ENCODE results near the gene OTOG.

OTOG gene

GRCh38 chr11:17540807-17541206, 6.3 kb upstream of the OTOG start:
- no peak for DNase-seq (ENCODE audit: low read depth, low spot score)

GRCh38 chr11:17541330-17541885, 5.7 kb upstream of the OTOG start:
- no peak for DNase-seq (ENCODE audit: low read depth, low spot score)

GRCh38 chr11:17542249-17542648, 4.8 kb upstream of the OTOG start:
- DNase-seq (ENCODE audit: low read depth, low spot score), result no peak

- no peak for DNase-seq (ENCODE audit: low read depth, low spot score)
Observed at GRCh38 chr11:17543041-17543440, 4.0 kb upstream of the OTOG start.

- DNase-seq (ENCODE audit: low read depth, low spot score), result no peak
Observed at GRCh38 chr11:17543574-17544180, 3.4 kb upstream of the OTOG start.

GRCh38 chr11:17544181-17544622, 2.9 kb upstream of the OTOG start, which contains the start of gene USH1C:
USH1C (minus strand) TSS chr11:17544416; CDS start chr11:17544307, 109 bp downstream.
- DNase-seq (ENCODE audit: low read depth, low spot score), result no peak

GRCh38 chr11:17546240-17546639, 819 bp upstream of the OTOG start:
- DNase-seq (ENCODE audit: low read depth, low spot score), result no peak

- no peak for DNase-seq (ENCODE audit: low read depth, low spot score)
Observed at GRCh38 chr11:17547932-17548331, 873 bp downstream of the OTOG start.

GRCh38 chr11:17548444-17548843, 1.4 kb downstream of the OTOG start:
- DNase-seq (ENCODE audit: low read depth, low spot score), result no peak

- no peak for DNase-seq (ENCODE audit: low read depth, low spot score)
Observed at GRCh38 chr11:17550450-17551346, 3.6 kb downstream of the OTOG start.

GRCh38 chr11:17551347-17552040, 4.4 kb downstream of the OTOG start:
- no peak for DNase-seq (ENCODE audit: low read depth, low spot score)

GRCh38 chr11:17552041-17552355, 4.9 kb downstream of the OTOG start:
- no peak for DNase-seq (ENCODE audit: low read depth, low spot score)

- DNase-seq (ENCODE audit: low read depth, low spot score), result no peak
Observed at GRCh38 chr11:17552392-17553248, 5.6 kb downstream of the OTOG start.

GRCh38 chr11:17553249-17553546, 6.1 kb downstream of the OTOG start:
- DNase-seq (ENCODE audit: low read depth, low spot score), result no peak

- DNase-seq (ENCODE audit: low read depth, low spot score), result no peak
Observed at GRCh38 chr11:17554487-17554886, 7.4 kb downstream of the OTOG start.

GRCh38 chr11:17556999-17557398, 9.9 kb downstream of the OTOG start:
- DNase-seq (ENCODE audit: low read depth, low spot score), result no peak

GRCh38 chr11:17558025-17558780, 11.1 kb downstream of the OTOG start:
- no peak for DNase-seq (ENCODE audit: low read depth, low spot score)

- DNase-seq (ENCODE audit: low read depth, low spot score), result no peak
Observed at GRCh38 chr11:17558916-17559315, 11.9 kb downstream of the OTOG start.

GRCh38 chr11:17559341-17560087, 12.5 kb downstream of the OTOG start:
- no peak for DNase-seq (ENCODE audit: low read depth, low spot score)

Data from iPS DF 19.7 (cell line).